CD14-positive monocyte (primary cell): ENCODE results near the gene DOCK4. TPM values are rescaled to one million over a fixed set of nuclear protein-coding genes. Genes with fewer than 3 reads are reported as not detected.

Source experiments
- DNase-seq, 3 donors: peaks; one replicate each; pipeline ENCODE4 v3.0.0-alpha.2; 2011 to 2022
- H2AFZ ChIP-seq: 2 replicates; pipeline ENCODE4 v1.6.0; 2012; ENCODE audit warnings: mild to moderate bottlenecking, low read depth, low read length, inconsistent platforms; ENCODE audit not compliant: insufficient read depth, poor library complexity, severe bottlenecking
- H3K27ac ChIP-seq, 2 donors: 1 replicate in 1 of 2; 2 replicates in 1 of 2; pipeline ENCODE4 v1.5.1; 2012 to 2013; ENCODE audit warnings: low read length in 2 of 2, control low read depth in 1 of 2, inconsistent platforms in 1 of 2, low read depth in 1 of 2, mild to moderate bottlenecking in 1 of 2
- H3K27me3 ChIP-seq, 2 donors: one replicate each; pipeline versions ENCODE4 v1.6.0 to v1.6.1; 2011 to 2013; ENCODE audit warnings: low read length in 2 of 2; ENCODE audit not compliant: control insufficient read depth in 2 of 2, insufficient read depth in 2 of 2
- H3K36me3 ChIP-seq, 2 donors: replicated peaks in 1 of 2; 1 replicate in 1 of 2; 2 replicates in 1 of 2; pipeline versions ENCODE4 v1.5.1 to v1.6.1; 2012 to 2013; ENCODE audit warnings: low read length in 2 of 2, control low read depth in 1 of 2, inconsistent platforms in 1 of 2, mild to moderate bottlenecking in 1 of 2; ENCODE audit not compliant: insufficient read depth in 2 of 2, control insufficient read depth in 1 of 2
- H3K4me1 ChIP-seq, 2 donors: 1 replicate in 1 of 2; 2 replicates in 1 of 2; pipeline versions ENCODE4 v1.5.1 to v1.6.1; 2012 to 2013; ENCODE audit warnings: low read length in 2 of 2, control low read depth in 1 of 2, inconsistent platforms in 1 of 2, mild to moderate bottlenecking in 1 of 2, moderate library complexity in 1 of 2; ENCODE audit not compliant: insufficient read depth in 2 of 2, control insufficient read depth in 1 of 2
- H3K4me2 ChIP-seq: replicated peaks from 2 replicates; pipeline ENCODE3; 2012; ENCODE audit warnings: low read length, moderate library complexity, mild to moderate bottlenecking; ENCODE audit not compliant: poor library complexity, severe bottlenecking; ENCODE audit errors: extremely low read depth
- H3K4me3 ChIP-seq, 3 experiments: fragments of 200-600 bp in 1 of 3; sonication (generic) in 1 of 3; replicated peaks in 1 of 3; 1 replicate in 2 of 3; 2 replicates in 1 of 3; pipeline ENCODE4 v1.5.1; 2011 to 2013; ENCODE audit warnings: low read length in 3 of 3, mild to moderate bottlenecking in 3 of 3, control low read depth in 2 of 3, low read depth in 2 of 3, inconsistent platforms in 1 of 3, moderate library complexity in 1 of 3
- H3K79me2 ChIP-seq: 2 replicates; pipeline ENCODE4 v1.6.0; 2012; ENCODE audit warnings: mild to moderate bottlenecking, control low read depth, inconsistent platforms, low read length, moderate library complexity; ENCODE audit not compliant: insufficient read depth
- H3K9ac ChIP-seq: 2 replicates; pipeline ENCODE4 v1.6.0; 2017; ENCODE audit warnings: low read length, mild to moderate bottlenecking; ENCODE audit not compliant: insufficient read depth, poor library complexity, severe bottlenecking
- H3K9me3 ChIP-seq, 2 donors: replicated peaks in 1 of 2; 1 replicate in 1 of 2; 2 replicates in 1 of 2; pipeline versions ENCODE4 v1.5.1 to v1.6.1; 2012 to 2013; ENCODE audit warnings: low read length in 2 of 2, control low read depth in 1 of 2; ENCODE audit not compliant: control insufficient read depth in 1 of 2, insufficient read depth in 1 of 2
- H4K20me1 ChIP-seq: 2 replicates; pipeline ENCODE4 v1.6.0; 2012; ENCODE audit warnings: mild to moderate bottlenecking, low read length, control low read depth, moderate library complexity; ENCODE audit not compliant: insufficient read depth
- H3K27ac Mint-ChIP-seq, 7 donors: one replicate each; pipeline ENCODE4 v1.8.0; 2020; ENCODE audit warnings: mild to moderate bottlenecking in 7 of 7, mixed read lengths in 7 of 7, moderate library complexity in 6 of 7, inconsistent platforms in 2 of 7
- H3K27me3 Mint-ChIP-seq, 3 donors: one replicate each; pipeline ENCODE4 v1.8.0; 2021 to 2022; ENCODE audit warnings: low read depth in 3 of 3, mild to moderate bottlenecking in 3 of 3, mixed read lengths in 3 of 3, moderate library complexity in 3 of 3, inconsistent platforms in 1 of 3
- H3K36me3 Mint-ChIP-seq, 2 donors: one replicate each; pipeline ENCODE4 v1.8.0; 2020; ENCODE audit warnings: mixed read lengths in 2 of 2, inconsistent platforms in 1 of 2, mild to moderate bottlenecking in 1 of 2
- H3K4me1 Mint-ChIP-seq: one replicate; pipeline ENCODE4 v1.8.0; 2020; ENCODE audit warnings: mild to moderate bottlenecking, mixed read lengths
- H3K4me3 Mint-ChIP-seq, 2 donors: one replicate each; pipeline ENCODE4 v1.8.0; 2020; ENCODE audit warnings: mild to moderate bottlenecking in 2 of 2, mixed read lengths in 2 of 2, moderate library complexity in 1 of 2
- H3K9me3 Mint-ChIP-seq, 7 donors: one replicate each; pipeline ENCODE4 v1.8.0; 2020 to 2022; ENCODE audit warnings: mixed read lengths in 7 of 7, mild to moderate bottlenecking in 6 of 7, moderate library complexity in 6 of 7, inconsistent platforms in 2 of 7
- CTCF ChIP-seq: fragments of 200-600 bp; IDR thresholded peaks from one replicate; pipeline ENCODE4 v1.8.0; 2022; ENCODE audit warnings: antibody characterized with exemption, mild to moderate bottlenecking
- WGBS: methylation state at CpG from one replicate; pipeline ENCODE4 v1.1.5; 2013; ENCODE audit warnings: missing lambda C conversion rate; ENCODE audit not compliant: insufficient coverage; 5-methylcytosine and 5-hydroxymethylcytosine counted together
- intact Hi-C, 2 donors: fragments of 100-400 bp; cut with micrococcal nuclease; formaldehyde crosslinking; loops; one replicate each; pipeline versions ENCODE4 v1.15.0 to v1.15.1; 2023
- polyA plus RNA-seq, 3 donors: library from polyadenylated mRNA; depleted of rRNA in 1 of 3; unstranded in 2 of 3; stranded (reverse) in 1 of 3; fragments of 300-500 nt in 2 of 3; fragments of >200 nt in 1 of 3; fragmentation: Illumina TruSeq in 2 of 3; gene quantifications; 1 replicate in 2 of 3; 2 replicates in 1 of 3; pipeline ENCODE4 v1.2.3, GENCODE V29; 2012 to 2021

DOCK4 gene
- polyA plus RNA-seq, 3 donors: 1.3 to 5.0 (median 2.7) TPM

GRCh38 chr7:111803015-111803758 lies 403.0 kb downstream of the DOCK4 start:
- H3K27me3 Mint-ChIP-seq: no peaks in the 10 kb centered on the region
- Histone ChIP-seq H3K27ac (no peak overlapping the region), H3K4me3 (no peak overlapping the region), H3K4me2 (no peak overlapping the region), H2AFZ (no peak overlapping the region), H3K9ac (no peak overlapping the region), H3K9me3 (peaks cover 26 to 29% of the 10 kb centered on the region in 2 donors), H4K20me1 (no peaks in the 10 kb centered on the region), H3K36me3 (no peaks in the 10 kb centered on the region), H3K4me1 (no peaks in the 10 kb centered on the region), H3K79me2 (no peaks in the 10 kb centered on the region), H3K27me3 (no peaks in the 10 kb centered on the region)
- H3K4me1 Mint-ChIP-seq: no peaks in the 10 kb centered on the region
- no peak for TF ChIP-seq CTCF
- no peaks in the 10 kb centered on the region for H3K36me3 Mint-ChIP-seq
- intact Hi-C loops: no loop called here
- H3K27ac Mint-ChIP-seq: no peak overlapping the region
- DNase-seq: no peak
- 80% methylated on average over 1 of the region's 3 CpGs for WGBS
- no peak overlapping the region for H3K4me3 Mint-ChIP-seq
- peaks cover 10 to 38% (median 19%) of the 10 kb centered on the region in 7 donors for H3K9me3 Mint-ChIP-seq

GRCh38 chr7:111802194-111802772 lies 403.9 kb downstream of the DOCK4 start:
- WGBS: no CpG with 5 or more reads among the region's 3 CpGs
- H3K27ac Mint-ChIP-seq: no peak overlapping the region
- no peaks in the 10 kb centered on the region for H3K27me3 Mint-ChIP-seq
- H3K36me3 ChIP-seq: no peaks in the 10 kb centered on the region
- H3K4me1 Mint-ChIP-seq: no peaks in the 10 kb centered on the region
- TF ChIP-seq CTCF: no peak
- DNase-seq: no peak
- no peak overlapping the region for H3K27ac ChIP-seq
- intact Hi-C loops: no loop called here
- no peaks in the 10 kb centered on the region for H3K79me2 ChIP-seq
- H3K4me3 Mint-ChIP-seq: no peak overlapping the region
- H3K4me1 ChIP-seq: no peaks in the 10 kb centered on the region
- no peak overlapping the region for H3K9ac ChIP-seq
- no peaks in the 10 kb centered on the region for H4K20me1 ChIP-seq
- no peaks in the 10 kb centered on the region for H3K27me3 ChIP-seq
- no peak overlapping the region for H3K4me2 ChIP-seq
- no peak overlapping the region for H2AFZ ChIP-seq
- H3K4me3 ChIP-seq: no peak overlapping the region
- H3K9me3 ChIP-seq: peaks cover 31 to 38% of the 10 kb centered on the region in 2 donors
- H3K36me3 Mint-ChIP-seq: no peaks in the 10 kb centered on the region
- peaks cover 17 to 46% (median 28%) of the 10 kb centered on the region in 7 donors for H3K9me3 Mint-ChIP-seq
